Measurements from ENCODE around the gene CCL15.
"Not testable (repeated sequence)": the region's sequence is repeated elsewhere in the genome, so short reads cannot be mapped to it uniquely, and the experiment has no call there.

Gene CCL15

DNA sequence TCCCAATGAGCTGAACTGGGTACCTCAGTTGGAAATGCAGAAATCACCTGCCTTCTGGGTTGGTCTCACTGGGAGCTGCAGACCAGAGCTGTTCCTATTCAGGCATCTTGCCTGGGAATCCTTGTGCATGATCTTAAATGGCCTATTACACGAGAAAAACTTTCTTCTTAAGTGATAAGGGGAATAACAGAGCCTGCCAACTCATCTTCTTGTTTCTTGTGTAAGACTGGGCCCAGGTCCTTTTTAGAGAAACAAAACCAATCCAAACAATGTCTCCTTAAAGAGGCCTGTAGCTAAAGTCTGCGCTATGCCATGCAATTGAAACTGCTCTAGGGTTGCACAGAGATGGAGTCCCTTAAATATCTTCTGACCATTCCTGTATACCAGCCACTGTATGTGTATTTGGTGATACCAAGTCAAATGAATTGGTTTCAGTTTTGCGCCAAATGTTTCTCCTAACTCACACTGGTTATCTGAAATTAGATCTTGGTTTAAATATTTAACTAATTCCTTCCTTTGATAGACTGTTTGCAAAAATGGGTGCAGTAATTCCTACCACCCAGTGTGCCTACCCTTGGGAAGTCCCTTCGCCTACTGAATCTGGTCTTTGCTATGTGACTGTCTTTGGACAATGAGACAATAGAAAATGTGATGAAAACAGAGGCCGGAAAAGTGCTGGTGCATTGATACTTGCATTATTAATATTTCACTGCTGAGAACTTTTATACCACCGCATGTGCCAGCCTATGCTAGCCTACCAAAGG lies 22.9 kb upstream of the CCL15 start:
- no peak overlapping the region for H3K4me3 ChIP-seq (ENCODE audit: low read length)
- DNase-seq (ENCODE audit: low read depth), result no peak
- TF ChIP-seq, protein P1, sequence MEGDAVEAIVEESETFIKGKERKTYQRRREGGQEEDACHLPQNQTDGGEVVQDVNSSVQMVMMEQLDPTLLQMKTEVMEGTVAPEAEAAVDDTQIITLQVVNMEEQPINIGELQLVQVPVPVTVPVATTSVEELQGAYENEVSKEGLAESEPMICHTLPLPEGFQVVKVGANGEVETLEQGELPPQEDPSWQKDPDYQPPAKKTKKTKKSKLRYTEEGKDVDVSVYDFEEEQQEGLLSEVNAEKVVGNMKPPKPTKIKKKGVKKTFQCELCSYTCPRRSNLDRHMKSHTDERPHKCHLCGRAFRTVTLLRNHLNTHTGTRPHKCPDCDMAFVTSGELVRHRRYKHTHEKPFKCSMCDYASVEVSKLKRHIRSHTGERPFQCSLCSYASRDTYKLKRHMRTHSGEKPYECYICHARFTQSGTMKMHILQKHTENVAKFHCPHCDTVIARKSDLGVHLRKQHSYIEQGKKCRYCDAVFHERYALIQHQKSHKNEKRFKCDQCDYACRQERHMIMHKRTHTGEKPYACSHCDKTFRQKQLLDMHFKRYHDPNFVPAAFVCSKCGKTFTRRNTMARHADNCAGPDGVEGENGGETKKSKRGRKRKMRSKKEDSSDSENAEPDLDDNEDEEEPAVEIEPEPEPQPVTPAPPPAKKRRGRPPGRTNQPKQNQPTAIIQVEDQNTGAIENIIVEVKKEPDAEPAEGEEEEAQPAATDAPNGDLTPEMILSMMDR (conservative IDR thresholded peaks at IDR 0.05; ENCODE audit: low read length), result no peak

DNA sequence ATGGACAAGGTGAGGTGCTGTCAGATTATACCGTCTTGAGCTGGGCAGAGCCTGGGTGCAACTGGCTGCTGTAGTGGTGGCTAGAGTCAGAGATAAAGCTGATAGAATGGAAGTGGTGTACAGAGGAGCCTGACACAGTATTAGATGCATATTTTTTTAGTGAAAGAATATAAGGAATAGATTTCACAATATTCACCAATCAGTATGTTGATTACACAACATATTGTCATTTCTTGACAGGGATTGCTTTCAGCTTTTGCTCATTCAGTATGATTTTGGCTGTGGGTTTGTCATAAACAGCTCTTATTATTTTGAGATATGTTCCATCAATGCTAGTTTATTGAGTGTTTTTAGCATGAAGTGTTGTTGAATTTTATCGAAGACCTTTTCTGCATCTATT lies 18.1 kb upstream of the CCL15 start:
- H3K4me3 ChIP-seq (ENCODE audit: low read length), result no peak overlapping the region
- TF ChIP-seq, protein P1 (conservative IDR thresholded peaks at IDR 0.05; ENCODE audit: low read length), result no peak
- no peak for DNase-seq (ENCODE audit: low read depth)

DNA sequence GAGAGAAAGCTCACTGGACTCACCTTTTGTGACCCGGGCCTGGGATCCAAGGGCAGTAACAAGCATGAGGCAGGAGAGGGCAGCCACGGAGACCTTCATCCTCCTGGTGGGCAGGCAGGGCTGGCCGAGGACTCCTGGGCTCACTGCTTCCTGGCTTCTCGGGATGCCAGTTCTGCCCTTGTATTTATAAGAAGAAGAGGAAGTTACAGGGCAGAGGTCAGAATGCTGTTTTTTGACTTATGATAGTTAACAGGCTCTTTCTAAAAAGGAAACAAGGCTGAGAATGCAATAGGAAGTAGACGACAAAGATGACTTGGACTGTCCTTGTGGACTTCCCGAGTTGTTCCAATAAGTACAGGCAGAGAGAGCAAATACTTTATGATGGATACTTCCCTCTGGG lies 16.4 kb upstream of the CCL15 start, which contains the start of gene CCL23:
CCL23 (minus strand) TSS at position 174 of the 400 bp plus-strand sequence; CDS start at position 99, 75 bp downstream.
- H3K4me3 ChIP-seq (ENCODE audit: low read length), result no peak within 1 kb of the TSS
- DNase-seq (ENCODE audit: low read depth), result no peak
- TF ChIP-seq, protein P1 (conservative IDR thresholded peaks at IDR 0.05; ENCODE audit: low read length), result no peak

DNA sequence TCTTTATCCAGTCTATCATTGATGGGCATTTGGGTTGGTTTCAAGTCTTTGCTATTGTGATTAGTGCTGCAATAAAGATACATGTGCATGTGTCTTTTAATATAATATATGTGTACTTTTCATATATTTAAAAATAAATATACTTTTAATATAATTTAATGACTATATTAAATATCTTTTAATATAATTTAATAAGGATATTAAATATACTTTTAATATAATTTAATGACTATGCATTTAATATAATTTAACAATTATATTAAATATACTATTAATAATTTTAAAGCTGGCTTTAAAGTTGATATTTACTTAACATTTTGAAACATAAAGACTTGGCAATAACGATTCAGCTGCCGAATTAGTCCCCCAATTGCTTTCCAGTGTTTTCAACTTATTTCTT lies 15.2 kb upstream of the CCL15 start:
- H3K4me3 ChIP-seq (ENCODE audit: low read length), result no peak overlapping the region
- TF ChIP-seq, protein P1 (conservative IDR thresholded peaks at IDR 0.05; ENCODE audit: low read length), result no peak
- no peak for DNase-seq (ENCODE audit: low read depth)

DNA sequence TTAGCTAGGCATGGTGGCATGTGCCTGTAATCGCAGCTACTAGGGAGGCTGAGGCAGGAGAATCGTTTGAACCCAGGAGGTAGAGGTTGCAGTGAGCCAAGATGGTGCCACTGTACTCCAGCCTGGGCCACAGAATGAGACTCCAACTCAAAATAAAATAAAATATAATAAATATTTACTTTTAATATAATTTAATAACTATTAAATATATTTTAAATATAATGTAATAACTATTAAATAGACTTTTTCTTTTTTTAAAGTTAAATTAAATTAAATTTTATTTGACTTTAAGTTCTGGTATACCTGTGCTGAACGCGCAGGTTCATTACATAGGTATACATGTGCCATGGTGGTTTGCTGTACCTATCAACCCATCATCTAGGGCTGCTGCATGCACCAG lies 14.5 kb upstream of the CCL15 start:
- DNase-seq (ENCODE audit: low read depth), result not testable (repeated sequence)

DNA sequence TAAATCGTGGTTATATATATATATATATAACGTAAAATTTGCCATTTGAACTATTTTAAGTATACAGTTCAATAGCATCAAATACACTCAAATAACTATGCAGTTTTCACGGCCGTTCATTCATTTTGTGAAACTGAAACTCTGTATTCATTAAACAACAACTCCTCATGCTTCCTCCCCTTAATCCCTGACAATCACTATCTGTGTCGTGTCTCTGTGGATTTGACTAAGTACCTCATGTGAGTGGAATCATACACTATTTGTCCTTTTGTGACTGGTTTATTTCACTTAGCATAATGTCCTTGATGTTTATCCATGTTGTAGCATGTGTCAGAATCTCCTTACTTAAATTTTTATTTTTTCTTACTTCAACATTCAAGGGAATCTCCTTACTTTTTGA lies 13.6 kb upstream of the CCL15 start:
- TF ChIP-seq, protein P1 (conservative IDR thresholded peaks at IDR 0.05; ENCODE audit: low read length), result no peak
- no peak for DNase-seq (ENCODE audit: low read depth)
- no peak overlapping the region for H3K4me3 ChIP-seq (ENCODE audit: low read length)

More for the DNA sequence above, 14.5 kb upstream of the CCL15 start:
- not testable (repeated sequence) for H3K4me3 ChIP-seq (ENCODE audit: low read length)

DNA sequence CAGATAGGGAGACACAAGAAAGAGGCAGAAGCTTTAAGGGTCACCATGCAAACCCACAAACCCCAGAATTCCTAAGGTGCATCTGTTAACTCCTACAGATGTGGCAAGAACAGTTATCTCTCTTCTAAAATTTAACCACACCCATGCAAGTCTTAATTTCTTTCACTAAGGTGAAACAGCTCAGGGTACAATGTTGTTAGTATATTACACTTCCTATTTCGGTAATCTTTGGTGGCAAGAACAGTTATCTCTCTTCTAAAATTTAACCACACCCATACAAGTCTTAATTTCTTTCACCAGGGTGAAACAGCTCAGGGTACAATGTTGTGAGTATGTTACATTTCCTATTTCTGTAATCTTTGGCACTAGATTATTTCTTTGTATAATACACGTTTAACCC lies 9.8 kb upstream of the CCL15 start:
- no peak for DNase-seq (ENCODE audit: low read depth)
- H3K4me3 ChIP-seq (ENCODE audit: low read length), result no peak overlapping the region
- TF ChIP-seq, protein P1 (conservative IDR thresholded peaks at IDR 0.05; ENCODE audit: low read length), result no peak

Data from AG10803 (cell line).